ENCODE results near the gene ZNF724.

Gene ZNF724

GRCh38 chr19:23273590-23274412, 23.6 kb upstream of the ZNF724 start (continued):
- TF ChIP-seq ZNF221 (tag by site-specific recombination; IDR thresholded peaks at IDR 0.05; ENCODE audit: borderline replicate concordance) (no peak), ZBTB20 (tag by site-specific recombination; IDR thresholded peaks at IDR 0.05) (peak; percentile 81), GLIS2 (tag by site-specific recombination; IDR thresholded peaks at IDR 0.05) (peak; percentile 69), MYNN (tag by site-specific recombination; IDR thresholded peaks at IDR 0.05; ENCODE audit: borderline replicate concordance) (no peak), ZNF211 (tag by site-specific recombination; IDR thresholded peaks at IDR 0.05; ENCODE audit: low read depth) (no peak), ZBTB1 (tag by site-specific recombination; IDR thresholded peaks at IDR 0.05) (no peak), FEZF1 (tag by site-specific recombination; IDR thresholded peaks at IDR 0.05) (no peak), KLF1 (tag by site-specific recombination; IDR thresholded peaks at IDR 0.05) (peak; percentile 53; the same call in 1 of the 2 replicates), ZNF335 (tag by site-specific recombination; conservative IDR thresholded peaks at IDR 0.05) (peak; percentile 70), SP2 (tag by site-specific recombination; IDR thresholded peaks at IDR 0.05) (peak; percentile 78), WT1 (tag by site-specific recombination; IDR thresholded peaks at IDR 0.05) (no peak), KLF17 (tag by site-specific recombination; IDR thresholded peaks at IDR 0.05) (no peak), ZNF433 (tag by site-specific recombination; IDR thresholded peaks at IDR 0.05; ENCODE audit: low read depth) (no peak), ZNF112 (tag by site-specific recombination; IDR thresholded peaks at IDR 0.05) (no peak), ZNF157 (tag by site-specific recombination; IDR thresholded peaks at IDR 0.05) (no peak), ZNF600 (tag by site-specific recombination; IDR thresholded peaks at IDR 0.05) (peak; percentile 57; the same call in 1 of the 2 replicates), KLF16 (tag by site-specific recombination; IDR thresholded peaks at IDR 0.05) (peak; percentile 26; the same call in 1 of the 2 replicates), CTCF (tag by site-specific recombination; IDR thresholded peaks at IDR 0.05) (0 out of 2 replicates have a peak, but pooled peaks have one; percentile 9), ZSCAN4 (tag by site-specific recombination; IDR thresholded peaks at IDR 0.05) (no peak), YY1 (tag by site-specific recombination; IDR thresholded peaks at IDR 0.05) (peak; percentile 50; the same call in 1 of the 2 replicates), TRIM28 (IDR thresholded peaks at IDR 0.05; ENCODE audit: borderline replicate concordance, low read length) (no peak), SCRT2 (tag by site-specific recombination; IDR thresholded peaks at IDR 0.05) (no peak), SP7 (tag by site-specific recombination; IDR thresholded peaks at IDR 0.05) (peak; percentile 27; the same call in 1 of the 2 replicates), BCL11B (tag by site-specific recombination; IDR thresholded peaks at IDR 0.05; ENCODE audit: low read depth) (no peak), PATZ1 (tag by site-specific recombination; IDR thresholded peaks at IDR 0.05) (peak; percentile 52), ZFHX2 (tag by site-specific recombination; conservative IDR thresholded peaks at IDR 0.05) (no peak), ZEB2 (tag by site-specific recombination; IDR thresholded peaks at IDR 0.05) (peak; percentile 33; the same call in 1 of the 2 replicates), KLF10 (tag by site-specific recombination; IDR thresholded peaks at IDR 0.05) (peak; percentile 85), ZNF76 (tag by site-specific recombination; IDR thresholded peaks at IDR 0.05; ENCODE audit: borderline replicate concordance, low read depth) (0 out of 2 replicates have a peak, but pooled peaks have one; percentile 36), ZXDB (tag by site-specific recombination; IDR thresholded peaks at IDR 0.05) (0 out of 2 replicates have a peak, but pooled peaks have one; percentile 31), ZNF692 (tag by site-specific recombination; IDR thresholded peaks at IDR 0.05) (peak; percentile 70; the same call in 1 of the 2 replicates)

Data from HEK293 (cell line).